ENCODE measurements around the gene PSME3. TPM values are rescaled to one million over a fixed set of nuclear protein-coding genes. Genes with fewer than 3 reads are reported as not detected.

PSME3 gene
- total RNA-seq, 2 donors from 2014 or later = 41.2 to 82.5 TPM

DNA sequence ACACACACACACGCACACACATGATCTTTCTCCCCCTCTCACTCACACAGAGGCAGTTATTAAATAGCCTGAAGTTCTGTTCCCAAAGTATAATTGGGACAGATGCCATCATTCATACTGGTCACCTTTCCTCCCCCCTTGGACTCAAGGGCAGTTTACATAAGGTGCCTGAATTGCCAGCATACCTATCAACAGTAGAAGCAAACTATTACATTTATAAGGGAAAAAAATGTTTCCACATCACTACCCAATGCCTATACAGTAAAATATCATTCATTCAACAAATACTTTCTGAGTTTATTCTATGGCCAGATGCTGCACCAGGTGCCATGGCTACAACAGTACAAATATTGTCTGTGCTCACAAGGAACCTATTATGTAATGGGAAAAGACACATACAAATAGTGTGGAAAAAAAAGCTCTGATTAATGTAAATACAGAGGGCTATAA is 28.3 kb upstream of the PSME3 start:
- no peak for TF ChIP-seq CTCF (IDR thresholded peaks at IDR 0.05)
- Histone ChIP-seq H3K36me3 (no peaks in the 10 kb centered on the region), H3K4me3 (no peak overlapping the region), H3K9me3 (no peaks in the 10 kb centered on the region), H3K27ac (no peak overlapping the region), H3K27me3 (replicated peaks; ENCODE audit: insufficient read depth) (no peaks in the 10 kb centered on the region), H3K4me1 (ENCODE audit: control insufficient read depth in 1 of 2, low read depth in 2 of 2) (no peaks in the 10 kb centered on the region)
- ATAC-seq (ENCODE audit: insufficient number of reproducible peaks, low FRiP score, low read depth) (no peak), DNase-seq (ENCODE audit: low spot score) (no peak)

DNA sequence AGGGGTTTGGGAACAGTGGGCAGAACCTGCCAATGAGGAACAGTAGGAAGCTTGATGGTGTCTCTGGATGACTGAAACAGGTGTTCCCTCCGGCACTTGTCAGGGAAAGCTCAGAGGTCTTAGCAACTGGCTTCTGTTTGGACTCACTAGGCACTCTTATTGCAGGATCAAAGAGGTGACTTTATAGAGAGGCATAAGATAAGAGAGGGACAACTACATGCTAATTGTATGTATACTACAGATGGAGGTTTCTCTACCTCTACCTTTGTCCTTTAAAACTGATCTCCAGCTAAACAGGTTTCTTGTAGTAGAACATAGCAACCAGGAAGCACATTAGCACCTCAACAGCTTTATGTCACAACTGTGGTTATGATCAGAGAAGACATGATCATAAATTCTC is 26.9 kb upstream of the PSME3 start:
- DNase-seq (ENCODE audit: low spot score) = no peak
- no peak for TF ChIP-seq CTCF (IDR thresholded peaks at IDR 0.05)
- no peaks in the 10 kb centered on the region for H3K27me3 ChIP-seq (replicated peaks; ENCODE audit: insufficient read depth)
- no peaks in the 10 kb centered on the region for H3K9me3 ChIP-seq
- H3K36me3 ChIP-seq = no peaks in the 10 kb centered on the region
- no peak for ATAC-seq (ENCODE audit: insufficient number of reproducible peaks, low FRiP score, low read depth)
- no peak overlapping the region for H3K4me3 ChIP-seq
- H3K27ac ChIP-seq = no peak overlapping the region
- no peaks in the 10 kb centered on the region for H3K4me1 ChIP-seq (ENCODE audit: control insufficient read depth in 1 of 2, low read depth in 2 of 2)

GRCh38 chr17:42809250-42809649 is 23.9 kb upstream of the PSME3 start:
- ATAC-seq (ENCODE audit: insufficient number of reproducible peaks, low FRiP score, low read depth) = no peak
- peaks cover 12% of the 10 kb centered on the region for H3K36me3 ChIP-seq
- no peak overlapping the region for H3K27ac ChIP-seq
- TF ChIP-seq CTCF (IDR thresholded peaks at IDR 0.05) = no peak
- no peak for DNase-seq (ENCODE audit: low spot score)
- H3K9me3 ChIP-seq = no peaks in the 10 kb centered on the region
- H3K27me3 ChIP-seq (replicated peaks; ENCODE audit: insufficient read depth) = no peaks in the 10 kb centered on the region
- H3K4me3 ChIP-seq = no peak overlapping the region
- no peaks in the 10 kb centered on the region for H3K4me1 ChIP-seq (ENCODE audit: control insufficient read depth in 1 of 2, low read depth in 2 of 2)

GRCh38 chr17:42814633-42815399 is 18.4 kb upstream of the PSME3 start:
- DNase-seq (ENCODE audit: low spot score) = no peak
- no peak overlapping the region for H3K4me3 ChIP-seq
- no peak for TF ChIP-seq CTCF (IDR thresholded peaks at IDR 0.05)
- no peaks in the 10 kb centered on the region for H3K4me1 ChIP-seq (ENCODE audit: control insufficient read depth in 1 of 2, low read depth in 2 of 2)
- no peaks in the 10 kb centered on the region for H3K27me3 ChIP-seq (replicated peaks; ENCODE audit: insufficient read depth)
- no peak overlapping the region for H3K27ac ChIP-seq
- no peak for ATAC-seq (ENCODE audit: insufficient number of reproducible peaks, low FRiP score, low read depth)
- H3K36me3 ChIP-seq = peaks cover 59% of the 10 kb centered on the region
- H3K9me3 ChIP-seq = no peaks in the 10 kb centered on the region

- no peaks in the 10 kb centered on the region for H3K27me3 ChIP-seq (replicated peaks; ENCODE audit: insufficient read depth)
- ATAC-seq (ENCODE audit: insufficient number of reproducible peaks, low FRiP score, low read depth) (no peak), DNase-seq (ENCODE audit: low spot score) (no peak)
- no peak for TF ChIP-seq CTCF (IDR thresholded peaks at IDR 0.05)
- peaks cover 64% of the 10 kb centered on the region for H3K36me3 ChIP-seq
- peaks cover 6% of the 10 kb centered on the region in 2 donors for H3K4me1 ChIP-seq (ENCODE audit: control insufficient read depth in 1 of 2, low read depth in 2 of 2)
- H3K4me3 ChIP-seq = no peak overlapping the region
- H3K9me3 ChIP-seq = no peaks in the 10 kb centered on the region
- no peak overlapping the region for H3K27ac ChIP-seq
Observed at GRCh38 chr17:42817866-42818265, 15.3 kb upstream of the PSME3 start.
